ENCODE results near the gene FUT9.
"Not testable (repeated sequence)": the region's sequence is repeated elsewhere in the genome, so short reads cannot be mapped to it uniquely, and the experiment has no call there.

The FUT9 gene

GRCh38 chr6:96186516-96187195, 170.9 kb downstream of the FUT9 start:
- DNase-seq (ENCODE audit: low spot score) = no peak

- DNase-seq (ENCODE audit: low spot score) = no peak
Measured at GRCh38 chr6:96194675-96195074, 178.9 kb downstream of the FUT9 start.

- DNase-seq (ENCODE audit: low spot score) = no peak
Measured at GRCh38 chr6:96195272-96195671, 179.5 kb downstream of the FUT9 start.

GRCh38 chr6:96196633-96197032, 180.9 kb downstream of the FUT9 start:
- DNase-seq (ENCODE audit: low spot score) = no peak

- no peak for DNase-seq (ENCODE audit: low spot score)
Measured at GRCh38 chr6:96197241-96197640, 181.5 kb downstream of the FUT9 start.

- no peak for DNase-seq (ENCODE audit: low spot score)
Measured at GRCh38 chr6:96202571-96202970, 186.8 kb downstream of the FUT9 start.

GRCh38 chr6:96211341-96211740, 195.6 kb downstream of the FUT9 start:
- no peak for DNase-seq (ENCODE audit: low spot score)

- no peak for DNase-seq (ENCODE audit: low spot score)
Measured at GRCh38 chr6:96212066-96212465, 196.3 kb downstream of the FUT9 start.

- DNase-seq (ENCODE audit: low spot score) = no peak
Measured at GRCh38 chr6:96213784-96214183, 198.0 kb downstream of the FUT9 start.

- no peak for DNase-seq (ENCODE audit: low spot score)
Measured at GRCh38 chr6:96223695-96224094, 207.9 kb downstream of the FUT9 start.

GRCh38 chr6:96227135-96227534, 211.4 kb downstream of the FUT9 start:
- DNase-seq (ENCODE audit: low spot score) = no peak

- no peak for DNase-seq (ENCODE audit: low spot score)
Measured at GRCh38 chr6:96234444-96234843, 218.7 kb downstream of the FUT9 start.

- no peak for DNase-seq (ENCODE audit: low spot score)
Measured at GRCh38 chr6:96235927-96236326, 220.2 kb downstream of the FUT9 start.

- DNase-seq (ENCODE audit: low spot score) = no peak
Measured at GRCh38 chr6:96236471-96236870, 220.7 kb downstream of the FUT9 start.

- no peak for DNase-seq (ENCODE audit: low spot score)
Measured at GRCh38 chr6:96237638-96238347, 222.0 kb downstream of the FUT9 start.

GRCh38 chr6:96246563-96246962, 230.8 kb downstream of the FUT9 start:
- no peak for DNase-seq (ENCODE audit: low spot score)

GRCh38 chr6:96249755-96250154, 234.0 kb downstream of the FUT9 start:
- no peak for DNase-seq (ENCODE audit: low spot score)

GRCh38 chr6:96257751-96258150, 242.0 kb downstream of the FUT9 start:
- DNase-seq (ENCODE audit: low spot score) = no peak

GRCh38 chr6:96260787-96261430, 245.1 kb downstream of the FUT9 start:
- not testable (repeated sequence) for DNase-seq (ENCODE audit: low spot score)

All from globus pallidus (tissue), 1 donor.